ENCODE results near the gene INSIG2. TPM values are rescaled to one million over a fixed set of nuclear protein-coding genes. Genes with fewer than 3 reads are reported as not detected.

Gene INSIG2
- total and polyA plus RNA-seq, 9 donors = 12.9 to 24.2 (median 17.3) TPM

DNA sequence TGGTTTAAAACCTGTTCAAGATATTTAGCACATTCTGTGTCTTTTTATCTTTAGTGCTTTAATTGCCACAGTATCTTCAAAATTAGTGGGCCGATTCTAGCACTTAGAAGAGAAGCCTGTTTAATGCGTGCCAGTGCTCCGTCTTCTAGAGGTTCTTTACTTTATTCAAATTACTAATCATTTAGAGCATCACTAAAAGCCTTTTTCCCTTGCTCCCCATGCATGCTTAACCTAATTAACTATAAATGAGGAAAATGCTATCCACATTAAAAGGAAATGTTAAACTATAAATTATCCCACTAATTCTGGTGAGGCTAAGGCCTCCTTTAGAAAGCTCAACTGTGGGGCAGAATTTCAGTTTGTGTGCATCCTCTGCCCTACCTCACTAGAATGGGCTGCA lies 31.5 kb upstream of the INSIG2 start:
- Histone ChIP-seq H3K36me3 (ENCODE audit: control insufficient read depth, insufficient read depth, low read length) (no peaks in the 10 kb centered on the region), H3K4me3 (ENCODE audit: low read length) (no peak overlapping the region), H3K27ac (ENCODE audit: low read length) (no peak overlapping the region), H3K27me3 (ENCODE audit: control insufficient read depth, insufficient read depth, low read length) (peaks cover 3% of the 10 kb centered on the region), H3K9me3 (replicated peaks; ENCODE audit: control insufficient read depth, low read depth, low read length) (no peaks in the 10 kb centered on the region), H3K4me1 (ENCODE audit: control insufficient read depth, insufficient read depth, low read length) (peaks cover 4% of the 10 kb centered on the region)
- WGBS (ENCODE audit: insufficient coverage) = 100% methylated on average over 2 of the region's 3 CpGs
- DNase-seq = no peak

DNA sequence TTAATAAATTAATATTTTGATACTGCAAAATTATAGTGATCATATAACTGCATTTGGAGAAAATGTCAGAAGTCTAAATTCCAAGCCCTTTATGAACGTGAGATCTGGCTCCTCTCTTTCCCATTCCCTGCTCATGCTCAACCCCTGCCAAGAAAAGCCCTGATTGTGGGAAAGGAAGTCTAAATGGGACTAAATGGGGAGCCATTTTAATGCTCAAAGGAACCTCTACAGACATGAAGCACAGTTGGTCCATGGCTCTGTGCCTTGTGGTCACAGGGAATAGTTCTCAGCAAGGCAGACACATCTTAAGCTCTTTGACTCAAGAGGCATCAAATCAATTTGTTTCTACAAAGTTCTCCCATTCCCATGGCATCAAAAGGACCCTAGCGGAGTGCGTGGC lies 29.3 kb upstream of the INSIG2 start:
- peaks cover 3% of the 10 kb centered on the region for H3K27me3 ChIP-seq (ENCODE audit: control insufficient read depth, insufficient read depth, low read length)
- no peak overlapping the region for H3K27ac ChIP-seq (ENCODE audit: low read length)
- no peak for DNase-seq
- no CpG with 5 or more reads among the region's 3 CpGs for WGBS (ENCODE audit: insufficient coverage)
- H3K9me3 ChIP-seq (replicated peaks; ENCODE audit: control insufficient read depth, low read depth, low read length) = no peaks in the 10 kb centered on the region
- no peaks in the 10 kb centered on the region for H3K36me3 ChIP-seq (ENCODE audit: control insufficient read depth, insufficient read depth, low read length)
- H3K4me1 ChIP-seq (ENCODE audit: control insufficient read depth, insufficient read depth, low read length) = peaks cover 2% of the 10 kb centered on the region
- no peak overlapping the region for H3K4me3 ChIP-seq (ENCODE audit: low read length)

DNA sequence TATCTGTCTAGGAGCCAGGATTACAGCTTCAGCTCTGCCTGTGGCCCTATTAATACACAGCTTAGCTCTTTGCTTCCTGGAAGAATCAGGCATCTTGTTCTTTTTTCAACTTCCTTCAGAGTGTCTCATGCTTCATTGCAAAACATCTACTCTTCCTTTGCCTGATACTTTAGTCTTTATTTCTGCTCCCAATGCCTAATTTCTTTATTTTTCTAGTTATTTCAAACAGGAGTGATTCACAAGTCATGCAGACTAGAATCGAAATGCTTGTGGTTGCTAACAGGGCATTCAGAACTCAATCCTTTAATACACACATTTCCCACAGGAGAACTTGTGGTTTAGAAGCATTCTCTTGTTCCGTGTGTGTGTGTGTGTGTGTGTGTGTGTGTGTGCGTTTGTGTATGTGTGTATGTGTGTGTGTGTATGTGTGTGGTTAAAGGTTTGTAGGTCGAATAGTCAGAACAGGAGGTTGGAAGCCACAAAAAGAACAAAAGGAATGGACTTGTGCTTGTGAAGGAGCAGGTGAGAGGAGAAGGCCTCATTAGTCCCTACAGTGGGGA lies 28.3 kb upstream of the INSIG2 start:
- Histone ChIP-seq H3K9me3 (replicated peaks; ENCODE audit: control insufficient read depth, low read depth, low read length) (no peaks in the 10 kb centered on the region), H3K27me3 (ENCODE audit: control insufficient read depth, insufficient read depth, low read length) (peaks cover 3% of the 10 kb centered on the region), H3K36me3 (ENCODE audit: control insufficient read depth, insufficient read depth, low read length) (no peaks in the 10 kb centered on the region), H3K4me1 (ENCODE audit: control insufficient read depth, insufficient read depth, low read length) (peaks cover 2% of the 10 kb centered on the region), H3K4me3 (ENCODE audit: low read length) (no peak overlapping the region), H3K27ac (ENCODE audit: low read length) (no peak overlapping the region)
- DNase-seq = peak; percentile 17
- WGBS (ENCODE audit: insufficient coverage) = 52% methylated on average over 2 of the region's 4 CpGs

DNA sequence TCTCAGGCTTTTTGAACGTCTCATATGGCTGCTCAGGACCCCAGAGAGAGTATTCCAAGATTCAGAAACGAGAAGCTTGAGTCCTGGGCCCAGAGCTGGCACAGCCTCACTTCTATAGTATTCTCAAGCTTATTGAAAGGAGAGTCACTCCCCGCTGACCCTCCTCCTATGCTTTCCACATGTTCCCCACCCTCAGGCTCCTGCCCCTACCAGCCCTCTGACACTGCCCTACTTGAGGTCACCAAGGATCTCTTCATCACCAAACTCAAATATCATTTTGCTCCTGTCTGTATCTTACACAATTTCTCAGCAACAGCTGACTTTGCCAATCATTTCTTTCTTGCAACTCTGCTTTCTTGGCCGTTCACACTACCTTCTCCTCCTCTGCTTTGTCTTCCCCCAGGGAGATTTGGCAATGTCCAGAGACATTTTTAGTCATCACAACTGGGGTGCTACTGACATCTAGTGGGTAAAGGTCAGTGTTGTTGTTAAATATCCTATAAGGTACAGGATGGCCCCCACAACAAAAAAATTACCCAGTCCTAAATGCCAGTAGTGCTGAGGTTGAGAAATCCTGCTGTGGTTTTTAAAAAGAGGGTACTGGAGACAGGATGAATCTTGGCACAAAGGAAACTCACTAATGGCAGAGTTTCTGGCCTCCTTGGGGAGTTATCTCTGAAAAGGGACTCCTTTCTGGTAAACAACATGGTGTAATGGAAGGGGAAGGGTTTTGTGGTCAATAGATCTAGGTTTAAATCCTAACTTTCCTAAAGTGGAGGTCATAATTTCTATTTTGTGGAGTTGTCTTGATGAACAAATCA lies 26.9 kb upstream of the INSIG2 start:
- peak; percentile 36 for DNase-seq
- no peak overlapping the region for H3K4me3 ChIP-seq (ENCODE audit: low read length)
- 49% methylated on average over 3 of the region's 4 CpGs for WGBS (ENCODE audit: insufficient coverage)
- H3K27ac ChIP-seq (ENCODE audit: low read length) = no peak overlapping the region
- no peaks in the 10 kb centered on the region for H3K4me1 ChIP-seq (ENCODE audit: control insufficient read depth, insufficient read depth, low read length)
- no peaks in the 10 kb centered on the region for H3K36me3 ChIP-seq (ENCODE audit: control insufficient read depth, insufficient read depth, low read length)
- no peaks in the 10 kb centered on the region for H3K9me3 ChIP-seq (replicated peaks; ENCODE audit: control insufficient read depth, low read depth, low read length)
- H3K27me3 ChIP-seq (ENCODE audit: control insufficient read depth, insufficient read depth, low read length) = no peaks in the 10 kb centered on the region

DNA sequence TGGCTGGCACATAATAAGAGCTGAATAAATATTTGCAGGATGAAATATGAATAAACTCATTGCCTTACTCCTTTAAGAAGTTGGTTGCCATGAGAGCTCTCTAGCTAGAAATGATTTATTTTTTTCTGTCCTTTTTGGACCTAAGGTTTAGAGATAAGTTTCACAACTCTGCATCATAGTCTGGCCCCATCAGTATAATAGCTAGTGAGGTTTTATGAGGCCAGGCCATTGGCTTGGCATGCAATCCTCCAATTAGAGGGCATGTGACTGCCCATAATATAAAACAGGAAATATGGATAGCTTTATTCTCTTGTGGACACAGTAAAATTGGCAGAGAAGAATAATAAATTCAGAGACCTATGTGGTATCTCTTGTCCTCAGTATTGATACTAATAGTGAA lies 26.2 kb upstream of the INSIG2 start:
- no peaks in the 10 kb centered on the region for H3K9me3 ChIP-seq (replicated peaks; ENCODE audit: control insufficient read depth, low read depth, low read length)
- no peaks in the 10 kb centered on the region for H3K27me3 ChIP-seq (ENCODE audit: control insufficient read depth, insufficient read depth, low read length)
- no peak overlapping the region for H3K4me3 ChIP-seq (ENCODE audit: low read length)
- no peaks in the 10 kb centered on the region for H3K36me3 ChIP-seq (ENCODE audit: control insufficient read depth, insufficient read depth, low read length)
- DNase-seq = no peak
- H3K27ac ChIP-seq (ENCODE audit: low read length) = no peak overlapping the region
- H3K4me1 ChIP-seq (ENCODE audit: control insufficient read depth, insufficient read depth, low read length) = no peaks in the 10 kb centered on the region

DNA sequence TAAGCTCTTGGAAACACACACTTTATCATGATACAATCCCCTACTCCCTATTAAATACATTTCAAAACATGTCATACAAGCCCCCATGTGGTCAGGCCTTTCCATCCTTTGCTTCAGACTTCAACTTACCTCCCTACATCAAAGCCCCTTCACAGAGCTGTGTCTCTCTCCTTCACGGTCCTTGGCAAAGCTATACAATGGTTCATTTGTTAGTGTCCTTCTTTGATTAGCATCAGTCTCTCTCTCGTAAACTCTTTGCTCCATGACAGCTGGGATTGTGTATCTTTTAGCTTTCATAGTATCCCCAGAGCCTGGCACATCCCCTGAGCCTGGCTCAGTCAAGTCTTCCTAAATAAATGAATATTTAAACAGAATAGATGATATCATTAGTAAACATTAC lies 25.6 kb upstream of the INSIG2 start:
- Histone ChIP-seq H3K4me3 (ENCODE audit: low read length) (no peak overlapping the region), H3K36me3 (ENCODE audit: control insufficient read depth, insufficient read depth, low read length) (no peaks in the 10 kb centered on the region), H3K27me3 (ENCODE audit: control insufficient read depth, insufficient read depth, low read length) (no peaks in the 10 kb centered on the region), H3K27ac (ENCODE audit: low read length) (no peak overlapping the region), H3K9me3 (replicated peaks; ENCODE audit: control insufficient read depth, low read depth, low read length) (no peaks in the 10 kb centered on the region), H3K4me1 (ENCODE audit: control insufficient read depth, insufficient read depth, low read length) (no peaks in the 10 kb centered on the region)
- no CpG with 5 or more reads among the region's 2 CpGs for WGBS (ENCODE audit: insufficient coverage)
- no peak for DNase-seq

DNA sequence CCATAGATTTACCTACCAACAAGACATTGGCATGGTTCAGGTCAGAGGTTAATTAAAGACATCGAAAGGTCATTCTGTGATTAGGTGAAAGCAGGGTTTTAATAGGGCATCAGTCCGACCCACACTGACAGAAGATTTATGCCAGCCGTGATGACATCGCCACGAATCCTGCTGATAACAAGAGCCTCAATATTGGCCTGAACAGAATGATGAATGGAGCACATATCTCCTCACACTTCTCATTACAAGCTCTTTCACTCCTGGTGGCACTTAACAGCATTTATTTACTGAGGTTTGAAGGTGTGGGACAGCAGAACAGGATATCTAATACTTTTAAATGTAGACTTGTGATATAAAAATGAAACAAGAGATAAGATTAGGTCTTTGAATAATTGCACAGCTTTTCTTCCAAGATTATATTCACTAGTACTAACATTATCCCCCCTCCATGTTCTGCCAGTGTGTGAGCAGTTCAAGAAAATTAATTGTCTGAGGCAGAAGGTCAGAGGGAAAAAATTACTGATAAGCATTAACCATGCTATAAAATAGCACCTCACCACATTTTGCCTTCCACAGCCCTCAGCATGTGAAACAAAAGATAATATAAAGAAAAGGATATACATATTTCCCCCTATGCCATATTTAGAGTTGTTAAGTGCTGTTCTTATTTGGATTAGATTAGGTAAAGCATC lies 23.1 kb upstream of the INSIG2 start:
- 37% methylated on average over 2 of the region's 5 CpGs for WGBS (ENCODE audit: insufficient coverage)
- Histone ChIP-seq H3K9me3 (replicated peaks; ENCODE audit: control insufficient read depth, low read depth, low read length) (no peaks in the 10 kb centered on the region), H3K27me3 (ENCODE audit: control insufficient read depth, insufficient read depth, low read length) (no peaks in the 10 kb centered on the region), H3K4me1 (ENCODE audit: control insufficient read depth, insufficient read depth, low read length) (no peaks in the 10 kb centered on the region), H3K36me3 (ENCODE audit: control insufficient read depth, insufficient read depth, low read length) (no peaks in the 10 kb centered on the region), H3K27ac (ENCODE audit: low read length) (no peak overlapping the region), H3K4me3 (ENCODE audit: low read length) (no peak overlapping the region)
- DNase-seq = no peak

DNA sequence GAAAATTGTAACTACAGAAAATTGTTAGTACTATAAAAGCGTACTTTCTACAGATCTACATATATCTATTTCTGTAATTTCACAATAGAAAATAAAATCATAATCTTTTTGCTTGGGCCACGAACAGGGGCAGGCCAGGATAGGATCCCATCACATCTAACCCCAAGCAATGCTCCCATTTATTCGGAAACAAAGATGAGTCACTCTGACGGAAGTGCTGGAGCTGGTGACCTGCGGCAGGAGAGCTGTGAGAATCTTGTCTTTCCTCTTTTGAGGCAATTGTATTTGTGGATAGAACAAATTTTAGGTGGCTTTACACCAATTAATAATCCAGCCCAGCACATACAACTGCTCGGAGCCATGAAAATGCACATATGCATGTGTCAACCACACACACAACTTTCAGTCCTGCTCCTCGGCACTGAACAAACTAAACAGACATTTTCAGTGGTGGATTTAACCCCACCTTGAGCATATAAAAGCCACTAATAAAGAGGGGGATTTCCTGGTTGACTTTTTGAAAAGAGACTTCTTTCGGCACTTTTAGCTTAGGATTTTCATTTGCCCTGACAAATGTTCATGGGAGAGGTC lies 22.3 kb upstream of the INSIG2 start:
- Histone ChIP-seq H3K27me3 (ENCODE audit: control insufficient read depth, insufficient read depth, low read length) (no peaks in the 10 kb centered on the region), H3K36me3 (ENCODE audit: control insufficient read depth, insufficient read depth, low read length) (no peaks in the 10 kb centered on the region), H3K4me1 (ENCODE audit: control insufficient read depth, insufficient read depth, low read length) (no peaks in the 10 kb centered on the region), H3K4me3 (ENCODE audit: low read length) (no peak overlapping the region), H3K9me3 (replicated peaks; ENCODE audit: control insufficient read depth, low read depth, low read length) (no peaks in the 10 kb centered on the region), H3K27ac (ENCODE audit: low read length) (no peak overlapping the region)
- WGBS (ENCODE audit: insufficient coverage) = no CpG with 5 or more reads among the region's 8 CpGs
- no peak for DNase-seq

DNA sequence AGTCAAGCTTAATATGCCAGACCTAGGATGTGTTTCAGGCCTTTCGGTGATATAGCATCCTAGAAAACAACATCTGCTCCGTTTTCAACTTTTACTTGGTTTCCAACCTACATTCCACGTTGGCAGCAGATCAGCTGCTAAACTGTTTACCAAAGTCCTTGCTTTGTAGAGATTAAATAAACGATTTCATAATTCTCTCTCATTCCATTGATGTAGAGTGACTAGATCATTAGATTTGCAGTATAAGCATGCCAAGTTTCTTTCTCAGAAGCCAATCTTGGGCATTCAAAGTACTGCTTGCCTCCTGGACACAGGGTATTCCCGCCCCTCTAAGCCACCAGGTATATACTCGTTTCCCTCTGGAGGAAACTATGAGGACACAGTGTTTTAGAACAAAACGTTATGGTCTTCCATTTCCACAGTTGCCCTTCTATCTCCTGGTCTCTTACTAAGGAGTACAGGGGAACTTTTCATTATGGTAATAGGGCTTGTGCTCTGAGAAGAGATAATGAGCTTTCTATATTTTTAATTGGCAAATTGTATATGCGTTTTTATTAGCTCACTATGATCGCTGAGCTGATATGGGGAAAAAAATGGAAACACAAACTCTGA lies 10.5 kb upstream of the INSIG2 start:
- no CpG with 5 or more reads among the region's 9 CpGs for WGBS (ENCODE audit: insufficient coverage)
- H3K9me3 ChIP-seq (replicated peaks; ENCODE audit: control insufficient read depth, low read depth, low read length) = no peaks in the 10 kb centered on the region
- no peaks in the 10 kb centered on the region for H3K36me3 ChIP-seq (ENCODE audit: control insufficient read depth, insufficient read depth, low read length)
- no peak overlapping the region for H3K4me3 ChIP-seq (ENCODE audit: low read length)
- no peak overlapping the region for H3K27ac ChIP-seq (ENCODE audit: low read length)
- H3K4me1 ChIP-seq (ENCODE audit: control insufficient read depth, insufficient read depth, low read length) = no peaks in the 10 kb centered on the region
- no peaks in the 10 kb centered on the region for H3K27me3 ChIP-seq (ENCODE audit: control insufficient read depth, insufficient read depth, low read length)
- DNase-seq = no peak

DNA sequence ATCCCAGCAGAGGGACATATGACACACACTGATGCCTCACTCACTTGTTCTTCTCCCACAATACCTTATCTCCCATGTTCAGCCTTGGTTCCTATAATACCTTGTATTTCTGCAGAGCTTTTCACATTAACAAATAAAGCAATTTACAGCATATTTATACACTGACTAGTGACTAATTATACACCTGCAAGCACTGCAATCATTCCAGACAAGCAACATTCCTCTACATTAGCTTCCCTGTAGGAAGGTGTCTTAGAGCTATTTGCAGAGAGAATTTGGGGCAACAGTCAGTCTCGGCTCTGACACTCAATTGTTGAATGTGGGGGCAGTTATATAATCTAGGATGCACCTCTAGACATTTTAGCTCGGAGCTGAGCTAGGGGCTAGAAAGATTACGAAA lies 9.5 kb upstream of the INSIG2 start:
- Histone ChIP-seq H3K36me3 (ENCODE audit: control insufficient read depth, insufficient read depth, low read length) (no peaks in the 10 kb centered on the region), H3K27me3 (ENCODE audit: control insufficient read depth, insufficient read depth, low read length) (no peaks in the 10 kb centered on the region), H3K27ac (ENCODE audit: low read length) (no peak overlapping the region), H3K4me3 (ENCODE audit: low read length) (no peak overlapping the region), H3K4me1 (ENCODE audit: control insufficient read depth, insufficient read depth, low read length) (no peaks in the 10 kb centered on the region), H3K9me3 (replicated peaks; ENCODE audit: control insufficient read depth, low read depth, low read length) (no peaks in the 10 kb centered on the region)
- 61% methylated on average over 2 of the region's 3 CpGs for WGBS (ENCODE audit: insufficient coverage)
- DNase-seq = no peak
